A673 (cell line): Measurements from ENCODE around the gene KCNQ1. TPM values are rescaled to one million over a fixed set of nuclear protein-coding genes. Genes with fewer than 3 reads are reported as not detected.
A peak's percentile ranks its signal among the peaks of the same experiment; 100 is the strongest.

ENCODE experiments used
- BruUV-seq: library from RNA; stranded (reverse); fragments of 400-500 nt; replicated peaks from 2 replicates; lab custom pipeline; 2021; lab: Mats Ljungman, UMichigan
- CTCF ChIA-PET: fragments of 300-600 bp; sonication (Branson Sonifier 250); formaldehyde crosslinking; loops from one replicate; lab custom pipeline; 2022; ENCODE audit warnings: antibody characterized with exemption; lab: Charles Lee
- POLR2A ChIA-PET: fragments of 300-600 bp; sonication (Branson Sonifier 250); formaldehyde crosslinking; loops from one replicate; lab custom pipeline; 2022; ENCODE audit warnings: antibody characterized with exemption; ENCODE audit not compliant: low non-redundant PET; lab: Charles Lee
- DNase-seq: peaks from one replicate; pipeline ENCODE4 v3.0.0-alpha.2; 2015; ENCODE audit warnings: low spot score
- H3K27ac ChIP-seq: fragments of 200-600 bp; sonication (generic); 2 replicates; pipeline ENCODE4 v1.5.1; 2016; ENCODE audit warnings: mixed run types, low read depth, mild to moderate bottlenecking, mixed read lengths, antibody characterized with exemption, low read length; ENCODE audit not compliant: poor library complexity, severe bottlenecking
- H3K27me3 ChIP-seq: fragments of 200-600 bp; sonication (generic); replicated peaks from 2 replicates; pipeline ENCODE4 v1.6.1; 2017; ENCODE audit warnings: mixed run types, low read depth, mild to moderate bottlenecking, mixed read lengths, antibody characterized with exemption, low read length; ENCODE audit not compliant: insufficient read depth, poor library complexity
- H3K36me3 ChIP-seq: fragments of 200-600 bp; sonication (generic); 2 replicates; pipeline ENCODE4 v1.6.1; 2016; ENCODE audit warnings: mixed run types, mild to moderate bottlenecking, mixed read lengths, antibody characterized with exemption, low read length; ENCODE audit not compliant: insufficient read depth, poor library complexity, severe bottlenecking
- H3K4me1 ChIP-seq: fragments of 200-600 bp; sonication (generic); 2 replicates; pipeline ENCODE4 v1.6.1; 2017; ENCODE audit warnings: mixed run types, mild to moderate bottlenecking, mixed read lengths, antibody characterized with exemption, low read length; ENCODE audit not compliant: insufficient read depth, poor library complexity, severe bottlenecking
- H3K4me3 ChIP-seq: fragments of 200-600 bp; sonication (generic); 2 replicates; pipeline ENCODE4 v1.5.1; 2016; ENCODE audit warnings: low read depth, mixed run types, mild to moderate bottlenecking, mixed read lengths, low read length; ENCODE audit not compliant: poor library complexity, severe bottlenecking
- H3K9me3 ChIP-seq: fragments of 200-600 bp; sonication (generic); 2 replicates; pipeline ENCODE4 v1.6.1; 2016; ENCODE audit warnings: mixed run types, low read depth, mild to moderate bottlenecking, mixed read lengths, antibody characterized with exemption, low read length; ENCODE audit not compliant: poor library complexity, severe bottlenecking
- EZH2 ChIP-seq: fragments of 200-600 bp; sonication (generic); IDR thresholded peaks from 2 replicates; pipeline ENCODE4 v1.6.1; 2017; ENCODE audit warnings: borderline replicate concordance, low read depth, mild to moderate bottlenecking, mixed read lengths, antibody characterized with exemption, low read length; ENCODE audit not compliant: poor library complexity, severe bottlenecking
- intact Hi-C: fragments of 100-400 bp; cut with micrococcal nuclease; formaldehyde crosslinking; loops from one replicate; pipeline ENCODE4 v1.10.0; 2022; ENCODE audit not compliant: unreplicated experiment
- total RNA-seq: library from RNA; stranded (reverse); gene quantifications from 2 replicates; pipeline ENCODE4 v1.2.3, GENCODE V29; 2021
- TF ChIP-seq, protein P1 (sequence below): fragments of 300-800, 200-600 bp; sonication (generic); conservative IDR thresholded peaks from 2 replicates; pipeline ENCODE4 v1.5.1; 2017; ENCODE audit warnings: low read depth, mild to moderate bottlenecking, antibody characterized with exemption, low read length, moderate library complexity, mixed read lengths

KCNQ1 gene
- total RNA-seq, 1 experiment from 2014 or later: not detected

DNA sequence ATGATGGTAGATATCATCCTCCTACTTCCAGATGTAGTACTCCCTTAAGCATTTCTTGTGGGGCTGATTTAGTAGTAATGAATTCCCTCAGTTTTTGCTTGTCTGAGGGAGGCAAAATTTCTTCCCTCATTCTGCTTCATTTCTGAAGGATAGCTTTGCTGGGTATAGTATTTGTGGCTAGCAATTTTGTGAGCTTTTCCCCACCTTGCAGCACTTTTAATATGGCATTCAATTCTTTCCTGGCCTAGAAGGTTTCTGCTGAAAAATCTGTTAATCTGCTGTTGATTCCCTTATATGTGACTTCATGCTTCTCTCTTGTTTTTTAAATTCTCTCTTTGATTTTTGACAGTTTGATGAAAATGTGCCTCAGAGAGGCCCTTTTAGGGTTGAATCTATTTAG lies 204.6 kb downstream of the KCNQ1 start:
- Histone ChIP-seq H3K36me3 (no peaks in the 10 kb centered on the region), H3K9me3 (peaks cover 99% of the 10 kb centered on the region), H3K4me1 (no peaks in the 10 kb centered on the region), H3K27ac (no peak overlapping the region), H3K27me3 (no peaks in the 10 kb centered on the region), H3K4me3 (no peak overlapping the region)
- intact Hi-C loops: no loop called here
- TF ChIP-seq, protein P1, sequence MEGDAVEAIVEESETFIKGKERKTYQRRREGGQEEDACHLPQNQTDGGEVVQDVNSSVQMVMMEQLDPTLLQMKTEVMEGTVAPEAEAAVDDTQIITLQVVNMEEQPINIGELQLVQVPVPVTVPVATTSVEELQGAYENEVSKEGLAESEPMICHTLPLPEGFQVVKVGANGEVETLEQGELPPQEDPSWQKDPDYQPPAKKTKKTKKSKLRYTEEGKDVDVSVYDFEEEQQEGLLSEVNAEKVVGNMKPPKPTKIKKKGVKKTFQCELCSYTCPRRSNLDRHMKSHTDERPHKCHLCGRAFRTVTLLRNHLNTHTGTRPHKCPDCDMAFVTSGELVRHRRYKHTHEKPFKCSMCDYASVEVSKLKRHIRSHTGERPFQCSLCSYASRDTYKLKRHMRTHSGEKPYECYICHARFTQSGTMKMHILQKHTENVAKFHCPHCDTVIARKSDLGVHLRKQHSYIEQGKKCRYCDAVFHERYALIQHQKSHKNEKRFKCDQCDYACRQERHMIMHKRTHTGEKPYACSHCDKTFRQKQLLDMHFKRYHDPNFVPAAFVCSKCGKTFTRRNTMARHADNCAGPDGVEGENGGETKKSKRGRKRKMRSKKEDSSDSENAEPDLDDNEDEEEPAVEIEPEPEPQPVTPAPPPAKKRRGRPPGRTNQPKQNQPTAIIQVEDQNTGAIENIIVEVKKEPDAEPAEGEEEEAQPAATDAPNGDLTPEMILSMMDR: no peak
- no peak for TF ChIP-seq EZH2
- DNase-seq: no peak
- ChIA-PET POLR2A (no interaction called here), CTCF (no interaction called here)
- no TSS peak for BruUV-seq

DNA sequence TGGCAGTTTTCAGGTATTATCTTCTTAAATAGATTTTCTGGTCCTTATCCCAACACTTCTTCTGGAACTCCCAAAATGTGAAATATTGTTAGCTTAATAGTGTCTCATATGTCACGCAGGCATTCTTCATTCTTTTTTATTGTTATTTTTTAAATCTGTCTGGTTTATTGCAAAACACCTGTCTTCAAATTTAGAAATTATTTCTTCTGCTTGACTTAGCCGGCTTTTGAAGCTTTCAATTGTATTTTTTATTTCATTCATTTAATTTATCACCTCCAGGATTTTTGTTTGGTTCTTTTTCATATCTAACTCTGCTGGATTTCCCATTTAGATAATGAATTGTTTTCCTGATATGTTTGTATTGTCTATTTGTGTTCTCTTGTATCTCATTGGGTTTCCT lies 205.0 kb downstream of the KCNQ1 start:
- Histone ChIP-seq H3K4me3 (no peak overlapping the region), H3K36me3 (no peaks in the 10 kb centered on the region), H3K27me3 (no peaks in the 10 kb centered on the region), H3K4me1 (no peaks in the 10 kb centered on the region), H3K27ac (no peak overlapping the region), H3K9me3 (peaks cover 99% of the 10 kb centered on the region)
- intact Hi-C loops: no loop called here
- CTCF ChIA-PET: no interaction called here
- POLR2A ChIA-PET: no interaction called here
- BruUV-seq: TSS peak; percentile 6
- DNase-seq: no peak
- TF ChIP-seq EZH2: no peak
- TF ChIP-seq, protein P1: no peak

DNA sequence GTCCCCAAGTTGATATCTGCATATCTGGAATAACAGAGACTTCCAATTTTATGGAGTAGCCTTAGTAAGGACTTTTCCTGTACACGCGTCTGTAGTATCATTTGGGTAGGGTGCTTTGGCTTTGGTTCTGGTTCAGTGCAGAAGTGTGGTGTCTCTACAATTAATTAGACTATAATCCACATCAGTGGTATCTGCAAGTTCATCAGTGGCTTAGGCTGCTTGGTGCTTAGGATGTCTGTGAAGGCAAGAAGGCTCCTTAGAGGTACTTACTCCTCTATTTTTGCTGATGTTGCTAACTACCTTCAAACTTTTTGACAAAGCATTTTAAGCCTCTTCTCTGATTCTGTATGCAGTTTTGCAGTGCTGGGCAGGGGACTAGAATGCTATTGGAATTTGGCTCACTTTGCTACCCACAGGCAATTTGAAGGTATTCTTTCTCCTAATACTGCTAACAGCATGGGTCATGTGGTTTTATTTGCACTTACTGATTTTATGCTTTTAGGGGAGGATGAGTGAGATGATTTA lies 205.6 kb downstream of the KCNQ1 start:
- Histone ChIP-seq H3K27me3 (no peaks in the 10 kb centered on the region), H3K27ac (no peak overlapping the region), H3K36me3 (no peaks in the 10 kb centered on the region), H3K4me3 (no peak overlapping the region), H3K9me3 (peaks cover 99% of the 10 kb centered on the region), H3K4me1 (no peaks in the 10 kb centered on the region)
- no peak for DNase-seq
- no peak for TF ChIP-seq EZH2
- TF ChIP-seq, protein P1: no peak
- ChIA-PET POLR2A (no interaction called here), CTCF (no interaction called here)
- intact Hi-C loops: no loop called here
- no TSS peak for BruUV-seq
